ENCODE measurements around the gene ULK2. TPM values are rescaled to one million over a fixed set of nuclear protein-coding genes. Genes with fewer than 3 reads are reported as not detected.

The ULK2 gene
- total RNA-seq (ENCODE audit: unreplicated experiment): 15.7 TPM
- long read RNA-seq: 0 reads

DNA sequence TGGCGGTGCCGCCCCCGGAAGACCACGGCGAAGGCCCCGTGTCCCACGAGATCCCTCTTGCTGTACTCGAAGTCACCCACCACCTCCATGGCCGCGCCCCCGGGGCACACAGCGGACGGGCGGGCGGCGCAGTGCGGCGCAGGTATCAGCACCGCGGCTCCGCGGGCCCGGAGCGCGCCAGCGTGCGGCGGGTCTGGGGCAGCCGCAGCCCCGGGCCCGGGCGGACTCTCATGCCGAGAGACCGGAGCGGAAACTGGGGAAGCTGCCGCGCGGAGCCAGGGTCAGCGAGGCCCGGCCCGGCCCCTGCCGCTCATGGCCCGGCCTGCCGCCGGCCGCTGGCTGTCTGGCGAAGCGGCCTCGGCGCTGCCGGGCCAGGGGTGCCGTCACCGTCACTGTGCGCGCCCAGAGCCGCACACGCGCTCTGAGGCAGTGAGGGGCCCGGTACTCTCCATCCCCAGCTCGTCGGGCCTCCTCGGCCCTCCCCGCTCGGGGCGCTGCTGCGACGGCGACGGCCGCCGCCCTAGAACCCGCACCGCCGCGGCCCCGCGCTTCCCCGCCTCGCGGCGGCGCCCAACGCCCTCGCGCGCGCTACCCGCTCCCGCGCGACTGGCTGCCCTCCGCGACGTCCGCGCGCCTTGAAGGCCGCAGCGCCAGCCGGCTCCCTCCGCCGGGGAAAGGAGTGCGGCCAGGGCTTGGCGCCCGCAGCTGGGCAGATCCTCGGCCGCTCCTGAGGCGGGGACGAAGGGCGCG lies at the start of gene ULK2:
TSS of gene ULK2 (minus strand) at position 608 of the 750 bp plus-strand sequence. CDS start at position 89, 519 bp downstream.
- Mint-ChIP-seq H3K36me3 (ENCODE audit: low read depth, unreplicated experiment) (peaks cover 3% of the 10 kb centered on the region), H3K27ac (ENCODE audit: unreplicated experiment) (no peak within 1 kb of the TSS)

DNA sequence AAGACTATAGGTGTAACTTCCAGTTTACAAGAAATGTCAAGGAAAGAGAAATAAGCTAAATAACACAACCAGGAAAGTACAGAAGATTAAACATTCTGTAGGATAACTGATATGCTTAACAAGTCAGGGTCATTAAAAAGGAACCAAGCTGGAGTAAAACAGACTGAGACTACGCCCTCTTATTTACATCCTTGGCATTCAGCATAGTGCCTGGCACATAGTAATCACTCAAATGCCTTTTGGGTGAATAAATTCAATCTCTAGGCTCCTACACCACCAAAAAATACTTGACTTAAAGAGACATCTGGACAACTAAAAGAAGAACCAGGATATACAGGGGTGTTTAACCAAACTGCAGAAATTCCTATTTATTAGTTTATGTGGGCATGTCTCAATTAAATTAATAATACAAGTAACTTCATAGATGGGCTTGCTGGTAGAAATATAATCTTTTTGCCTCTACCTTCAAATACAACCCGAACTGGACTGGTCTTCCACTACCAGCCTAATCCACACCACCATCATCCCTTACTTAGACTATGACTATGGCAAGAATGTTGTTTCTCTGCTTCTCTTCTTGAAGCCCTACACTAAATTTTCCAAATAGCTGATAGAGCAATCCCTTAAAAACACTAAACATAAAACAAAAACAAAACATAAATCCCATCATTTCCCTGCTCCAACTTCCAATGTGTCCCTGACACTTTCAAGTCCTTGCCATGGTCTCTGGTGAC lies 47.7 kb upstream of the ULK2 start:
- no peaks in the 10 kb centered on the region for H3K4me1 Mint-ChIP-seq (ENCODE audit: unreplicated experiment)
- H3K36me3 Mint-ChIP-seq (ENCODE audit: low read depth, unreplicated experiment): peaks cover 15% of the 10 kb centered on the region
- no peak overlapping the region for H3K4me3 Mint-ChIP-seq (ENCODE audit: unreplicated experiment)
- DNase-seq (ENCODE audit: low spot score): no peak
- TF ChIP-seq, protein P1, sequence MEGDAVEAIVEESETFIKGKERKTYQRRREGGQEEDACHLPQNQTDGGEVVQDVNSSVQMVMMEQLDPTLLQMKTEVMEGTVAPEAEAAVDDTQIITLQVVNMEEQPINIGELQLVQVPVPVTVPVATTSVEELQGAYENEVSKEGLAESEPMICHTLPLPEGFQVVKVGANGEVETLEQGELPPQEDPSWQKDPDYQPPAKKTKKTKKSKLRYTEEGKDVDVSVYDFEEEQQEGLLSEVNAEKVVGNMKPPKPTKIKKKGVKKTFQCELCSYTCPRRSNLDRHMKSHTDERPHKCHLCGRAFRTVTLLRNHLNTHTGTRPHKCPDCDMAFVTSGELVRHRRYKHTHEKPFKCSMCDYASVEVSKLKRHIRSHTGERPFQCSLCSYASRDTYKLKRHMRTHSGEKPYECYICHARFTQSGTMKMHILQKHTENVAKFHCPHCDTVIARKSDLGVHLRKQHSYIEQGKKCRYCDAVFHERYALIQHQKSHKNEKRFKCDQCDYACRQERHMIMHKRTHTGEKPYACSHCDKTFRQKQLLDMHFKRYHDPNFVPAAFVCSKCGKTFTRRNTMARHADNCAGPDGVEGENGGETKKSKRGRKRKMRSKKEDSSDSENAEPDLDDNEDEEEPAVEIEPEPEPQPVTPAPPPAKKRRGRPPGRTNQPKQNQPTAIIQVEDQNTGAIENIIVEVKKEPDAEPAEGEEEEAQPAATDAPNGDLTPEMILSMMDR (IDR thresholded peaks at IDR 0.05; ENCODE audit: unreplicated experiment): no peak
- no peaks in the 10 kb centered on the region for H3K9me3 Mint-ChIP-seq (ENCODE audit: unreplicated experiment)
- peaks cover 4% of the 10 kb centered on the region for H3K27me3 Mint-ChIP-seq (ENCODE audit: unreplicated experiment)
- H3K27ac Mint-ChIP-seq (ENCODE audit: unreplicated experiment): no peak overlapping the region

More for the DNA sequence above, at the start of gene ULK2:
- Mint-ChIP-seq H3K4me1 (ENCODE audit: unreplicated experiment) (peaks cover 5% of the 10 kb centered on the region), H3K4me3 (ENCODE audit: unreplicated experiment) (peak within 1 kb of the TSS; percentile 88), H3K27me3 (ENCODE audit: unreplicated experiment) (peaks cover 14% of the 10 kb centered on the region), H3K9me3 (ENCODE audit: unreplicated experiment) (no peaks in the 10 kb centered on the region)
- TF ChIP-seq, protein P1 (IDR thresholded peaks at IDR 0.05; ENCODE audit: unreplicated experiment): no peak
- DNase-seq (ENCODE audit: low spot score): peak; percentile 73

DNA sequence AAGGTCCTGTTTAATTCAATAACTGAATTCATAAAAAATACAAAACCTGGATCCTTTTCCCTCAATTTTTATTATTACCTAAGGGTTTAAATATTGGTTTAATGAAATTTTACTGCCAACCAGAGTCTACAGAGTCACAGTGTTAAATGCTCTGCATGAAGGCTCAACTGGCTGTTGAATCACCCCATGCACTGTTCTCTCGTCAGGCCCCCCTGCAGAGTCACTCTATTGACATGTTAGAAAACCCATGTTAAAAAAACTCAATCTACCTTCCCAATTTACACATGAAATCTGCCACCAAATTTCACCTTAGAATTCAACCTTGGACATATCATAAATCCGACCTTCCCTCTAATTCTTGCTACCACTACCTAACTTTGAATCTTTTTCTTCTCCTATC lies 43.3 kb upstream of the ULK2 start:
- H3K27ac Mint-ChIP-seq (ENCODE audit: unreplicated experiment): no peak overlapping the region
- peaks cover 15% of the 10 kb centered on the region for H3K36me3 Mint-ChIP-seq (ENCODE audit: low read depth, unreplicated experiment)
- no peak for DNase-seq (ENCODE audit: low spot score)
- H3K4me3 Mint-ChIP-seq (ENCODE audit: unreplicated experiment): no peak overlapping the region
- no peaks in the 10 kb centered on the region for H3K4me1 Mint-ChIP-seq (ENCODE audit: unreplicated experiment)
- no peaks in the 10 kb centered on the region for H3K9me3 Mint-ChIP-seq (ENCODE audit: unreplicated experiment)
- TF ChIP-seq, protein P1 (IDR thresholded peaks at IDR 0.05; ENCODE audit: unreplicated experiment): no peak
- peaks cover 5% of the 10 kb centered on the region for H3K27me3 Mint-ChIP-seq (ENCODE audit: unreplicated experiment)

DNA sequence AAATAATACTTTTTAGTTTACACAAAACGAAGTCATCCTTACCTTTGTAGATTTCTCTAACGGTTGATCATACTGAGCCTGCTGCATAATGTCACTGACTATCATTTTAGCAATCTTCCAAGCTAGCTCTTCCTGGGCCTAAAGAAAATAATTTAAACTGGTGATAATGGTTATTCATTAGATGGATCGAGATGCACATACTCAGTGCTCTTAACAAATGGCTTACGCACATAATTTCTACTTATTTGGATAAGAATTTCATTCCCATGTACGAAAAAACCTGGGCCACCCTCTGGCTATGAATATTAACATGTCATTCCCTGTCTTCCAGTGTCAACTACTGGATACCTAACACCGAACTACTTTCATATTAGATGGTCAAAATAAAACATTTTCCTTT lies 41.4 kb upstream of the ULK2 start:
- TF ChIP-seq, protein P1 (IDR thresholded peaks at IDR 0.05; ENCODE audit: unreplicated experiment): no peak
- Mint-ChIP-seq H3K27me3 (ENCODE audit: unreplicated experiment) (peaks cover 2% of the 10 kb centered on the region), H3K9me3 (ENCODE audit: unreplicated experiment) (no peaks in the 10 kb centered on the region), H3K27ac (ENCODE audit: unreplicated experiment) (no peak overlapping the region), H3K36me3 (ENCODE audit: low read depth, unreplicated experiment) (peaks cover 15% of the 10 kb centered on the region), H3K4me1 (ENCODE audit: unreplicated experiment) (no peaks in the 10 kb centered on the region), H3K4me3 (ENCODE audit: unreplicated experiment) (no peak overlapping the region)
- DNase-seq (ENCODE audit: low spot score): no peak

DNA sequence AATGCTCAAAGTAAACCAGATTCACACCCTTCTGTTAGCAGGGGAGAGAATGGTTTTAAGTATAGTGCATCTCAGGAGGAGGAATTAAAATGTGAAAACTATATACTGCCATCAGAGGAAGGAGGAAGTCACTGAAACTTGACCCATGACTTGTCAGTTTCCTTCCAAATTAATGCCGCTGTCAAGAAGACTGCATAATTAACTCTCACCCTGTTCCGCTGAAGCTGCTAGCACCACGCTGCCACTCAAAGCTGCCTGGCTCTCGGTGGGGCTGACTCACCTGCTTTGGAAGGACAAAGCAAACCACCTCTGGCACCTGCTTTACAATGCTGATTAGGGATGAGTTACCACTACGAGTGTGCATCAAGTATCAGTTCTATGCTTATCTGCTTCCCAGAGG lies 37.8 kb upstream of the ULK2 start:
- H3K9me3 Mint-ChIP-seq (ENCODE audit: unreplicated experiment): no peaks in the 10 kb centered on the region
- no peaks in the 10 kb centered on the region for H3K4me1 Mint-ChIP-seq (ENCODE audit: unreplicated experiment)
- no peak overlapping the region for H3K4me3 Mint-ChIP-seq (ENCODE audit: unreplicated experiment)
- DNase-seq (ENCODE audit: low spot score): no peak
- H3K27me3 Mint-ChIP-seq (ENCODE audit: unreplicated experiment): peaks cover 4% of the 10 kb centered on the region
- TF ChIP-seq, protein P1 (IDR thresholded peaks at IDR 0.05; ENCODE audit: unreplicated experiment): no peak
- H3K27ac Mint-ChIP-seq (ENCODE audit: unreplicated experiment): no peak overlapping the region
- H3K36me3 Mint-ChIP-seq (ENCODE audit: low read depth, unreplicated experiment): peaks cover 14% of the 10 kb centered on the region

All from endothelial cell (in vitro differentiated cells).